NCI-H510A treated with DMSO at 0.1 percent for 48 hours (cell line): ENCODE data around the gene DNM1L.

Source experiments
- DNase-seq: peaks from one replicate; lab custom pipeline; 2025; lab: John Stamatoyannopoulos, UW

DNM1L gene

DNA sequence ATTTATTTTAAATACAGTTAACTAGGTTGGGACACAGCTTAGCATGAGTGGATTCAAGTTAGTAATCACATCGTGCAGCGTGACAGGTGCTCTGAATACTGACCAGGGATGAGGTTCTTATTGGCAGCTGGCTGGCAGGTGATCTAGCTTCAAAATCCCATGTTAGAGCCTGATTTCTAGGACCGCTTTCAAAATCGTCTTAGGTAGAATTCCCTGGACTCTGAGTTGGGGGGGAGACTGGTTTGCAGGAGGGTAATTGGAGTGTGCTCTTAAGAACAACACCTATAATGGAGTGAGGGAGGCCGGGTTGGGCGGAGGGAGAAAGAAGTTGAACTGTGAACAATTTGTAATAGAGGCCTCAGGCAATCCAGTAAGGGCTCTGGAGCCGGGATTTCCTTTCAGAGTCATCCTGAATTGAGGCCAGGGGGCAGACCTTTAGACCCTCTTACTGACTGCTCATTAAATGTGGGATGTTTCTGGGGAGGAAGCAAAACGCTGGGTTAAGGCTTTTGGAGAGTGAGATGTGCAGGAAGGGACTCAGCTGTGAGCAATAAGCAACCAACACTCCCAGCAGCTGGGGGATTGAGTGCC lies 77.5 kb downstream of the DNM1L start:
- DNase-seq, result no peak

DNA sequence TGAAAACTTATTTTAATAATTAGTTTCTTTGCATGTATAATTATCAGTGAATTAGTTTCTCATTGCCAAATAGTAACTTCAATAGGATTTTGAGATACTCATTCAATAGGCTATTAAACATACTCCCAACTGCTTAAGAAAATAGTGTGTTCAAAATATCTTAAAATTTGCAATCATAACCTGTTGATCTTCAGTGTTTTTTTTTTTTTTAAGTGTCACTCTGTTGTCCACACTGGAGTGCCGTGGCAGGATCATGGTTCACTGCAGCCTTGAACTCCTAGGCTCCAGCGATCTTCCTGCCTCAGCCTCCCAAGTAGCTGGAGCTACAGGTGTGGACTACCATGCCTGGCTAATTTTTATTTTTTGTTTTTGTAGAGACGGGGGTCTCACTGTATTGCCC lies 78.1 kb downstream of the DNM1L start:
- DNase-seq, result no peak

DNA sequence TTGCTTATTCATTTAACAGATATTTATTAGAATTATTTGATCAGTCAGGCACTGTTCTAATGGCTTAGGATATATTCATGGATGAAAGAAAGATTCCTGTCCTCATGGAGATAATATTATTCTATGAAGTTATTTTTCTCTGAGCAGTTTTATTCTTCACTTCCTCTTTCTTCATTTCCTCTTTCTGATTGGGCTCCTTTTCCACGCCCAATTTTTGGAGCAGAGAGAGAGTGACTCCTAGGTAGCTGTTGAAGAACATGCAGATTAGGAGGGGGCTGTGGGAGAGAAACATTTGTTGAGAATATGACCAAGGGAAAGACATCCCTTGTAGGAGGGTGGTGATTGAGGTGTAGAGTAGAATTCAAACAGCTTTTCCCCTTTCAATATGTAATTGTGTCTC lies 82.6 kb downstream of the DNM1L start:
- no peak for DNase-seq

DNA sequence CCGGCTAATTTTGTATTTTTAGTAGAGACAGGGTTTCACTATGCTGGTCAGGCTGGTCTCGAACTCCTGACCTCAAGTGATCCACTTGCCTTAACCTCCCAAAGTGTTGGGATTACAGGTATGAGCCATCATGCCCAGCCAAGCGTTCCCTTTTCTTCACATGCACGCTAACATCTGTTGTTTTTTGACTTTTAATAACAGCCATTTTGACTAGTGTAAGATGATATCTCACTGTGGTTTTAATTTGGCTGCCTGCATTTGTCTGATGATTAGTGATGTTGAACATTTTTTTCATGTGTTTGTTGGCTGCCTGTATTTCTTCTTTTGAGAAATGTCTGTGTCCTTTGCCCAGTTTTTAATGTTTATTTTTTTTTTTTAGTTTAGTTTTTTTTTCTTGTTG lies 86.8 kb downstream of the DNM1L start:
- no peak for DNase-seq

DNA sequence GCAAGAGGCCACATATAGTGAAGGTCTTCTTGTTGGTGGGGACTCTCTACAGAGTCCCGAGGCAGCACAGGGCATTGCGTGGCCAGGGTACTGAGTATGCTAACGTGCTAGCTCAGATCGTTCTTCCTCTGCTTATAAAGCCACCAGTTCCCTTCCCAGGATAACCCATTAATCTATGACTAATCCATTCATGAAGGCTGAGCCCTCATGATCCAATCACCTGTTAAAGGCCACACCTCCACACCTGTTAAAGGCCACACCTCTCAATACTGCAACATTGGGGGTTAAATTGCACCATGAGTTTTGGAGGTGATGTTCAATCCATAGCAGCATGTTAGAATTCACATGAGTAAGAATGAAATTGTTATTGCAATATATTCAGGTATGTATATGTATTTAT lies 89.4 kb downstream of the DNM1L start:
- DNase-seq, result no peak

DNA sequence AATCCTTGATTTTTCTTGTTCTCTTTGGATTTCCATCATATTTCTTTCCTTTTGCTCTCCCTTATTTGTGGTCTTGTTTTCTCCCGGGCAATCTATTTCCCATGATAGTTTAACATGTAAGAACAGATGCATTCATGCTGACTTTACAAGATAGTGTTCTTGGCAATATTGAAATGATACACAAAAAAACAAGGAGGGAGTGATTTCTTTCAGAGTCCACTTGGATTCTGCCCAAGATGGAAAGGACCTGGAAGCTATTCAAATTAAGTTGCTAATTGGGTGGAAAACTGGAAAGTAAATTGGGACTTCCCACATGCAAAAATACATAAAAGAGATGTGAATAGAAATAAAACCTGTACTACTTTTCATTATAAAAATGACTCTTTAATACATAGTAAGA lies 91.0 kb downstream of the DNM1L start:
- DNase-seq, result no peak

DNA sequence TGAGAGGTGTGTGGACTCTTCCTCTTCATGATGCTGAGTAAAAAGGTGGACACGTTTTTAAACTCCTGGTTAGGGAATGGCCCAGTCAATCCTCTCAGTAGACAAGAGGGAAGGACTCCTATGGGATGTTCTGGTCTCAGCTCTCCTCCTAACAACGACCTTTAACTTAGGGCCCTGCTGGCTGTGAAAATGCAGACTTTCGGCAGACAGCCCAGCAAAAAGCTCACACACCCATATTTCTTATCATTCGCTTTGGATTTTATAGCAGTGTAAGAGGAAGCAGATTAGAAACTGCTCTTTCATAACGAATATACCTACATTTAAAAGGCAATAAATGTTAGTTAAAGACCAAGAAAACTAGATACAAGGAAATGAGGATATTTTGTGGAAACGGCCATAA lies 94.6 kb downstream of the DNM1L start:
- no peak for DNase-seq

DNA sequence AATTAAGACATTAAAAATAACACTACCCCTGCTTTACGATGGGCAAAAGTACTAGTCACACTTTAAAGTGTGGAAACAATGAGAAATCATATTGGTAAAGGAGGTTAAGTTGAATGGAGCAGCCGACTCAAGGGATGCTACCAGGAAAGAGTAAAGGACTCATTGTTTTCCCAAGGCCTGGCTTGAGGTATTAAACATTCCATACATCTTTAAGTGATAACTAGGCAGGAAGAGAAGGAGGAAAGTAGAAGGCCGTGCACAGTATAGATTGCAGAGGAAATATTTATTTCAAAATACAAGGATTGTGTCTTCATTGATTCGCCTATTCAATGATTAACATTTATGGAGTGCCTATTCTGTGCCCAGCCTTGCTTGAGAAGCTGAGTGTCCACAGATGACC lies 97.2 kb downstream of the DNM1L start:
- no peak for DNase-seq

DNA sequence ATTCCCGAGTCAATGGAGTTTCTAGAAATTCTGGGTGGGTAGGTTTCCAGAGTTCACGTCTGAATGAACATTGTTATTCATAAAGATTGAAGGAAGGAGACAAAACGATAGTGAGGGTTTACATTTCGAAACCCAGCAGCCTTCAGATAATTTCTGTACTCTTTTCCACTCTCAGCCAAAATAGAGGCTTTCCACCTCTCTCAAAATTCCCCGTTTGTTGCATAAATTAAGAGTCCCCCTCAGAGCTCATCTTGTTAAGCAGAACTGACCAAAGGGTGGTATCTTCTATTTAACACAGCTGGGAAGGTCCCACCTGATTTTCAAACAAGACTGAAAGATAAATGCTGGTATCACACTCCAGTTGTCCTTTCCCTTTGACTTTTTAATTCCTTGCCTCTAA lies 98.1 kb downstream of the DNM1L start:
- DNase-seq, result no peak

DNA sequence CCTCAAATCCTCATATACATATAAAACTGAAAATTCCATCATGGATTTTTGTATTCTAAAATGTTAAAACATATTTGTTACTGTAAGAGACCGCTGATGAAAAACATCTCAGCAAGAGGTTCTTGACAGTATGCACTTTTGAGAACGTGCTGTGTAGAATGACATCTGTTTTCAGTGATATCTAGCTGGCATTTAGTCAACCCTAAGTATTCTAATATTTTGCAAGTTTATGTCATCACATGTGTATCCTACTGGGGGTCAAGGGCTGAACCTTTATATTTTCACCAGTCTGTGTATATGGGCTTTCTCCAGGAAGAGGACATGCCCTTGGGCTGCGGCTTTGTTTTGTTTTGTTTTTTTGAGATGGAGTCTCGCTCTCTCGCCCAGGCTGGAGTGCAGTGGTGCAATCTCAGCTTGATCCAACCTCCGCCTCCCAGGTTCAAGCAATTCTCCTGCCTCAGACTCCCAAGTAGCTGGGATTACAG lies 98.6 kb downstream of the DNM1L start:
- DNase-seq, result no peak

DNA sequence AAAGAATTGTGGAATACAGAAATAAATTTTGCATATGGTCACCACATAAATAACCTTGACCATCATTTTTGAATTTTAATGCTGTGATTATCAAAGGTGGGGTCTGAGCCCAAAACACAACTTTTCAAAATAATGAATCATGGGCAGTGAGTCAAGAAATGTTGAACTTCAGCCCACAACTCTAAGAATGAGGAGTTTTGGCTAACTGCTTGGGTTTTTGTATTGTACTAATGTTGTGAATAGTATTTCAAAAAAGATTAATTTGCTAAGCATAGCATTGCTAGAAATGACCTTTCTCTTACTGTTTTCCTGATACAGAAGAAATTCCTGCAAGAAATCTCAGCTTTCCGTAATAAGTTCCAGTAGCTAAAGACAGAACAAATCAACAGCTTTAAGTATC lies 101.0 kb downstream of the DNM1L start:
- no peak for DNase-seq

DNA sequence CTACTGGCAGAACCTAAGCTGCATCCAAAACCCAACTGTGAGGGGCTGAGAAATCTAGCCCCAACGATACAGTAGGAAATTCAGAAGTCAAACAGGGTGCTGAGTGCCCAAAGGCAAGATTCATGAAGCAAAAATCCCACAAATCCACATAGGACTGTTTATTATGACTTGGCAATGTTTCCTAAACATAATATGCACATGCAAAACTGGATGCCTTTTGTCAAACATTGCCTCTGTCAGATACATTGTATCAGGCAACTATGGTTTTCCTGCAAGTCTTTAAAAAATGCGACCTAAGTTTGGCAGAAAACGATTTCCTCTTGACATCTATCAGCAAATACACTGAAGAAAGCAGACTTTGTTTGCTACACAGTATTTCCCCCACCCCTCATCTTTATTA lies 103.9 kb downstream of the DNM1L start:
- DNase-seq, result no peak

DNA sequence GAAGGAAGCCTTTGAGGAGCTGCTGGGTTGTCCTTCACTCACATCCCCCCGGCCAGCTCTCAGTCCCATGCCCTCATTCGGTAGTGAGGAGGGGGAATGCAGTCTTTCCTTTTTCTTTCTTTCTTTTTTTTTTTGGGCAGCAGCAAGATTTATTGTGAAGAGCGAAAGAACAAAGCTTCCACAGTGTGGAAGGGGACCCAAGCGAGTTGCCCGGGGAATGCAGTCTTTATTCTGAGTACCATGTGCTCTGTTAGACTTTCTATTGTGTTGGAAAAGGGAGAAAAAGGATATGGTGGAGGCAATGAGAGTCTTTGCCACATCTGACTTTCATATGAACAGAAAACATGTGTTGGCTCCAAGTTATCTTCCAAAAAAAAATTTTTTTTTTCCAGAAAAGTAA lies 106.5 kb downstream of the DNM1L start:
- no peak for DNase-seq

DNA sequence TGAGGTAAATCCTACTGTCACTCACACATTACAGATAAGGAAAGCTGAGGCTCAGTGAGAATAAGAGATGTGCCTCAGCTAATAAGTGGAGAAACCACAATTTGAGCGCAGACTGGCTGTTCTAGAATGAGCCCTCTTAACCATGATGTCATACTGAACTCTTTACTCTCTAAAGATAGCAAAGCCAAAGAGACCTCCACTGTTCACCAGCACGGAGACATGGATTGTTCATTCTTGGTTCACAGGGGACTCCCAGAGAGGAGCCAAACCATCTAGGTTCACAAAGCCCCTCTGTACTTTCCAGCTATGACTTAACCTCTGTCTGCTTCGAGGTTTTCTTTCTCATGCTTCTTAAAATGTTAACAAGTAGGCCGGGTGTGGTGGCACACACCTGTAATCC lies 109.3 kb downstream of the DNM1L start:
- no peak for DNase-seq

DNA sequence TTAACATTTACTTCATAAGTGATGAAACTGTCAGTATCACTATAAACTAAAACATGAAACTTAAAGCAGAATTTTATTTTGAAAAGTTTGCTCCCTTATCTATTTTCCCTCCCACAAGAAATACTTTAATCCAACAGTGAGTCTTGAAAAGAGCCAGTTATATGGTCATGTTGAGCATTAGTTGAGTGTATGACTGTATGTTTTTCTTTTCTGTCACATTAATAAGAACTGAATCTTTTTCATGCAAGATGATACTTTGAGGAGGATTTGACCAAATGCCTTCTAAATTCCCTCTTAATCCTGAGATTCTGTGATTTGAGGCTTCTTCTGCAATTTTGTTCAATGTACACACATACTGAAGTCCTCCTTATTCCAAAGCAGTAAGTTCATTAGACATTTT lies 110.3 kb downstream of the DNM1L start:
- DNase-seq, result no peak

DNA sequence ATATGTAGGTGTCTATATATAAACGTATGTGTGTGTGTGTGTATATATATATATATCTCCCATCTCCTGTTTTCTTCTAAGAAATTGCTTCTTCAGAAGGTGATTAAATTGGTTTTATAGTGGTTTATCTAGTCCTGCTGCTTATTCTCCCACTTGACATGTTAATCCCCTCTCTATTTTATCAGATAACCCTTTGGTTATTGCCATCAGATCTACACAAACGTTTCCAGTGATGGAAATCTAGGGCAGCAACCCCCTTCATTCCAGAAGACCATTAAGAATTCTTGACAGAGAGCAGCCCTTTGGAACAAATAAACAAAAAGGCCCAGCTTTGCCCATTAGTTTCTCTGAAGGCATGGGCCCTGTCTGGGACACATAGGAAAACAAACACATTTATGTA lies 110.8 kb downstream of the DNM1L start:
- DNase-seq, result no peak

DNA sequence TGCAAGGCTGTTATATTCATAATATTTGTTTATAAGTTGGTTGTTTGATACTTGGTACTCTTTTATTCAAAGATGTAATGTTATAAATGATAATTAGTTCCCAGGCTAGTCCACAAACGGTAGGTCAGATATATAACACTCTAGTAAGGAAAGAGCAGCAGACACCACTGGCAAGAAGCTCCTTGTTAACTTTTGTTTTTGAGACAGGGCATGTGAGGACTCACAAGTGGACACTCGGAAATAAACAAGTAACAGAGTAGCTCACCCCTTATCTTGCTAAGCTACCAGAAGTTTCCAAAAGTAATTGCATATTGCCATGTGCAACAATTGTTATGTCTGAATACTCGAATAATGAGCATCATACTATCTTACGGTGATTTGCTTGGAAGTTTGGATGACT lies 115.2 kb downstream of the DNM1L start:
- DNase-seq, result no peak
